H9 (cell line): ENCODE measurements around the gene ATM. TPM values are rescaled to one million over a fixed set of nuclear protein-coding genes. Genes with fewer than 3 reads are reported as not detected.

Experiments used
- DNase-seq: peaks from one replicate; pipeline ENCODE4 v3.0.0-alpha.2; 2017
- H2AFZ ChIP-seq: one replicate; pipeline ENCODE4 v1.6.1; 2013; ENCODE audit warnings: mild to moderate bottlenecking, low read length, control low read depth, moderate library complexity
- H2AK5ac ChIP-seq: 2 replicates; pipeline ENCODE4 v1.6.1; 2013; ENCODE audit warnings: low read length, control low read depth, mixed read lengths; ENCODE audit not compliant: insufficient read length
- H2BK120ac ChIP-seq: one replicate; pipeline ENCODE4 v1.6.1; 2013; ENCODE audit warnings: low read depth, mild to moderate bottlenecking, low read length, control low read depth, inconsistent platforms; ENCODE audit not compliant: poor library complexity, severe bottlenecking
- H2BK12ac ChIP-seq: 2 replicates; pipeline ENCODE4 v1.6.1; 2013; ENCODE audit warnings: low read length, control low read depth, mixed read lengths, low read depth; ENCODE audit not compliant: insufficient read length
- H2BK15ac ChIP-seq: 2 replicates; pipeline ENCODE4 v1.6.1; 2013; ENCODE audit warnings: low read depth, low read length, control low read depth
- H2BK20ac ChIP-seq: one replicate; pipeline ENCODE4 v1.6.1; 2013; ENCODE audit warnings: low read depth, mild to moderate bottlenecking, low read length, control low read depth, inconsistent platforms; ENCODE audit not compliant: poor library complexity, severe bottlenecking
- H2BK5ac ChIP-seq: 2 replicates; pipeline ENCODE4 v1.6.1; 2013; ENCODE audit warnings: low read length, control low read depth, mixed read lengths; ENCODE audit not compliant: insufficient read length
- H3K14ac ChIP-seq: 2 replicates; pipeline ENCODE4 v1.6.1; 2013; ENCODE audit warnings: low read length, control low read depth; ENCODE audit not compliant: insufficient read depth
- H3K18ac ChIP-seq: 2 replicates; pipeline ENCODE4 v1.6.1; 2013; ENCODE audit warnings: low read depth, mild to moderate bottlenecking, mixed read lengths, low read length, control low read depth; ENCODE audit not compliant: insufficient read length
- H3K23ac ChIP-seq: 2 replicates; pipeline ENCODE4 v1.6.1; 2013; ENCODE audit warnings: low read length, control low read depth, mixed read lengths, low read depth; ENCODE audit not compliant: insufficient read length
- H3K23me2 ChIP-seq: 2 replicates; pipeline ENCODE4 v1.6.1; 2013; ENCODE audit warnings: low read depth, mild to moderate bottlenecking, mixed read lengths, low read length, control low read depth; ENCODE audit not compliant: insufficient read length, poor library complexity, severe bottlenecking
- H3K27ac ChIP-seq: 2 replicates; pipeline ENCODE4 v1.5.1; 2013; ENCODE audit warnings: low read length, control low read depth, mixed read lengths, low read depth; ENCODE audit not compliant: insufficient read length
- H3K27me3 ChIP-seq: 2 replicates; pipeline ENCODE4 v1.6.1; 2013; ENCODE audit warnings: low read length, control low read depth, inconsistent platforms; ENCODE audit not compliant: insufficient read depth
- H3K4ac ChIP-seq: 2 replicates; pipeline ENCODE4 v1.6.1; 2013; ENCODE audit warnings: low read depth, mild to moderate bottlenecking, control low read depth, inconsistent platforms, low read length, moderate library complexity
- H3K4me1 ChIP-seq: 2 replicates; pipeline ENCODE4 v1.6.1; 2013; ENCODE audit warnings: low read length, control low read depth, inconsistent platforms; ENCODE audit not compliant: insufficient read depth
- H3K4me2 ChIP-seq: 2 replicates; pipeline ENCODE4 v1.6.1; 2013; ENCODE audit warnings: low read length, control low read depth, mixed read lengths; ENCODE audit not compliant: insufficient read length, insufficient read depth
- H3K56ac ChIP-seq: 2 replicates; pipeline ENCODE4 v1.6.1; 2013; ENCODE audit warnings: low read depth, mild to moderate bottlenecking, mixed read lengths, low read length, control low read depth; ENCODE audit not compliant: insufficient read length
- H3K79me1 ChIP-seq: 2 replicates; pipeline ENCODE4 v1.6.1; 2013; ENCODE audit warnings: low read depth, mild to moderate bottlenecking, moderate library complexity, low read length, control low read depth, inconsistent platforms; ENCODE audit not compliant: insufficient read depth, poor library complexity, severe bottlenecking
- H3K79me2 ChIP-seq: 2 replicates; pipeline ENCODE4 v1.6.1; 2013; ENCODE audit warnings: low read length, control low read depth, inconsistent platforms; ENCODE audit not compliant: insufficient read depth
- H3K9ac ChIP-seq: 2 replicates; pipeline ENCODE4 v1.6.1; 2013; ENCODE audit warnings: low read length, control low read depth, mixed read lengths; ENCODE audit not compliant: insufficient read length; ENCODE audit errors: extremely low read depth
- H3K9me3 ChIP-seq: one replicate; pipeline ENCODE4 v1.6.1; 2013; ENCODE audit warnings: low read depth, low read length, inconsistent platforms; ENCODE audit not compliant: control insufficient read depth
- H3T11ph ChIP-seq: one replicate; pipeline ENCODE4 v1.6.1; 2013; ENCODE audit warnings: mild to moderate bottlenecking, low read length, control low read depth, inconsistent platforms
- H4K20me1 ChIP-seq: one replicate; pipeline ENCODE4 v1.6.1; 2013; ENCODE audit not compliant: control insufficient read depth, insufficient read length, insufficient read depth
- H4K5ac ChIP-seq: 2 replicates; pipeline ENCODE4 v1.6.1; 2013; ENCODE audit warnings: low read depth, mild to moderate bottlenecking, mixed read lengths, low read length, control low read depth; ENCODE audit not compliant: insufficient read length
- H4K8ac ChIP-seq: replicated peaks from 2 replicates; pipeline ENCODE4 v1.6.1; 2013; ENCODE audit warnings: low read length, control low read depth, mixed read lengths, low read depth; ENCODE audit not compliant: insufficient read length
- H4K91ac ChIP-seq: 2 replicates; pipeline ENCODE4 v1.6.1; 2013; ENCODE audit warnings: low read depth, mild to moderate bottlenecking, moderate library complexity, mixed read lengths, low read length, control low read depth; ENCODE audit not compliant: insufficient read length
- H3K27ac Mint-ChIP-seq, 3 experiments: 2 replicates in 2 of 3; 3 replicates in 1 of 3; pipeline ENCODE4 v1.8.0; 2020 to 2021; ENCODE audit warnings: mixed read lengths in 3 of 3, mild to moderate bottlenecking in 1 of 3, moderate library complexity in 1 of 3
- H3K27me3 Mint-ChIP-seq: 2 replicates; pipeline ENCODE4 v1.8.0; 2021; ENCODE audit warnings: low read depth, mild to moderate bottlenecking, moderate library complexity, mixed read lengths
- H3K36me3 Mint-ChIP-seq, 3 experiments: 2 replicates in 2 of 3; 3 replicates in 1 of 3; pipeline ENCODE4 v1.8.0; 2020 to 2021; ENCODE audit warnings: low read depth in 3 of 3, mixed read lengths in 3 of 3; ENCODE audit not compliant: insufficient read depth in 1 of 3
- H3K4me1 Mint-ChIP-seq, 2 experiments: 2 replicates each; pipeline ENCODE4 v1.8.0; 2020; ENCODE audit warnings: mixed read lengths in 2 of 2
- H3K4me3 Mint-ChIP-seq, 2 experiments: 2 replicates in 1 of 2; 3 replicates in 1 of 2; pipeline ENCODE4 v1.8.0; 2020 to 2021; ENCODE audit warnings: mild to moderate bottlenecking in 2 of 2, mixed read lengths in 2 of 2, moderate library complexity in 1 of 2
- H3K9me3 Mint-ChIP-seq, 2 experiments: 2 replicates in 1 of 2; 3 replicates in 1 of 2; pipeline ENCODE4 v1.8.0; 2020; ENCODE audit warnings: mild to moderate bottlenecking in 2 of 2, mixed read lengths in 2 of 2, moderate library complexity in 1 of 2
- CTCF ChIP-seq: fragments of 200-600 bp; sonication (generic); conservative IDR thresholded peaks from 3 replicates; pipeline ENCODE4 v1.8.0; 2021; ENCODE audit warnings: antibody characterized with exemption, mild to moderate bottlenecking
- WGBS: extraction: QIAGEN DNeasy Blood & Tissue Kit; methylation state at CpG from one replicate; pipeline ENCODE4 v1.1.7; 2013; ENCODE audit warnings: missing lambda C conversion rate, low lambda C conversion rate, mixed read lengths; ENCODE audit not compliant: insufficient read length; ENCODE audit errors: extremely low coverage; 5-methylcytosine and 5-hydroxymethylcytosine counted together
- total RNA-seq: library from RNA; stranded (reverse); gene quantifications from 2 replicates; pipeline ENCODE4 v1.2.1, GENCODE V29; 2021

Gene ATM
- total RNA-seq, 1 experiment from 2014 or later = 58.9 TPM

- no peak for TF ChIP-seq CTCF
- Histone ChIP-seq H2BK5ac (no peak overlapping the region), H2BK20ac (no peak overlapping the region), H3T11ph (no peak overlapping the region), H3K27me3 (no peaks in the 10 kb centered on the region), H3K4me1 (no peaks in the 10 kb centered on the region), H2BK120ac (no peak overlapping the region), H3K14ac (no peak overlapping the region), H3K27ac (no peak overlapping the region), H2AFZ (no peak overlapping the region), H4K8ac (no peak overlapping the region), H3K18ac (no peak overlapping the region), H3K23ac (no peak overlapping the region), H3K23me2 (no peaks in the 10 kb centered on the region), H2BK15ac (no peak overlapping the region), H4K5ac (no peak overlapping the region), H3K9me3 (no peaks in the 10 kb centered on the region), H3K9ac (no peak overlapping the region), H3K79me1 (no peaks in the 10 kb centered on the region), H3K56ac (no peak overlapping the region), H3K4me2 (no peak overlapping the region), H4K20me1 (no peaks in the 10 kb centered on the region), H3K79me2 (no peaks in the 10 kb centered on the region), H3K4ac (no peak overlapping the region), H4K91ac (no peak overlapping the region), H2BK12ac (no peak overlapping the region), H2AK5ac (no peak overlapping the region)
- Mint-ChIP-seq H3K36me3 (no peaks in the 10 kb centered on the region), H3K4me3 (no peak overlapping the region), H3K27me3 (no peaks in the 10 kb centered on the region), H3K27ac (no peak overlapping the region), H3K9me3 (no peaks in the 10 kb centered on the region; a peak in 2 of 5 replicates), H3K4me1 (no peaks in the 10 kb centered on the region)
- no peak for DNase-seq
- WGBS = no CpG with 5 or more reads among the region's 1 CpG
Measured at GRCh38 chr11:108392353-108392752, 169.5 kb downstream of the ATM start.
